Liver (tissue), 3 donors: Measurements from ENCODE around the gene GPR32.

Source experiments
- ATF3 ChIP-seq: IDR thresholded peaks from 2 replicates; pipeline ENCODE4 v1.6.1; 2016; ENCODE audit warnings: antibody characterized with exemption
- CTCF ChIP-seq: fragments of 150-350 bp; IDR thresholded peaks from 2 replicates; pipeline ENCODE4 v1.5.1; 2017; ENCODE audit warnings: improper control_type of control experiment, low read depth, low read length; ENCODE audit not compliant: missing input control
- FOXA1 ChIP-seq: IDR thresholded peaks from 2 replicates; pipeline ENCODE4 v1.6.1; 2016; ENCODE audit warnings: antibody characterized with exemption
- GABPA ChIP-seq, 2 donors: IDR thresholded peaks in 1 of 2; conservative IDR thresholded peaks in 1 of 2; 2 replicates each; pipeline ENCODE4 v1.6.1; 2016; ENCODE audit warnings: antibody characterized with exemption in 2 of 2, mild to moderate bottlenecking in 1 of 2, moderate library complexity in 1 of 2
- JUND ChIP-seq, 2 donors: IDR thresholded peaks; 2 replicates each; pipeline ENCODE4 v1.6.1; 2016; ENCODE audit warnings: antibody characterized with exemption in 2 of 2
- MAX ChIP-seq: IDR thresholded peaks from 2 replicates; pipeline ENCODE4 v1.6.1; 2016; ENCODE audit warnings: antibody characterized with exemption
- RAD21 ChIP-seq, 2 donors: IDR thresholded peaks; 2 replicates each; pipeline ENCODE4 v1.6.1; 2016; ENCODE audit warnings: antibody characterized with exemption in 2 of 2, mild to moderate bottlenecking in 2 of 2
- REST ChIP-seq: IDR thresholded peaks from 2 replicates; pipeline ENCODE4 v1.6.1; 2016; ENCODE audit warnings: antibody characterized with exemption, mild to moderate bottlenecking
- SP1 ChIP-seq: IDR thresholded peaks from 2 replicates; pipeline ENCODE4 v1.6.1; 2018; ENCODE audit warnings: antibody characterized with exemption, mild to moderate bottlenecking
- TAF1 ChIP-seq: conservative IDR thresholded peaks from 2 replicates; pipeline ENCODE4 v1.6.1; 2016; ENCODE audit warnings: antibody characterized with exemption, mild to moderate bottlenecking
- YY1 ChIP-seq: IDR thresholded peaks from 2 replicates; pipeline ENCODE4 v1.6.1; 2016; ENCODE audit warnings: antibody characterized with exemption, mild to moderate bottlenecking
- ZBTB33 ChIP-seq: IDR thresholded peaks from 2 replicates; pipeline ENCODE4 v1.6.1; 2016; ENCODE audit warnings: antibody characterized with exemption
- donor health status: healthy.
- donor health status: healthy.

GRCh38 chr19:50794876-50795663, 24.8 kb downstream of the GPR32 start:
- no peak for TF ChIP-seq CTCF
- no peak for TF ChIP-seq MAX
- TF ChIP-seq RAD21 (IDR thresholded peaks at IDR 0.05) = no peak
- no peak for TF ChIP-seq REST
- no peak for TF ChIP-seq ZBTB33
- TF ChIP-seq JUND (IDR thresholded peaks at IDR 0.05) = no peak
- no peak for TF ChIP-seq ATF3
- TF ChIP-seq FOXA1 = no peak
- no peak for TF ChIP-seq YY1
- no peak for TF ChIP-seq TAF1
- no peak for TF ChIP-seq GABPA (IDR thresholded peaks at IDR 0.05 in 1 of 2, conservative IDR thresholded peaks at IDR 0.05 in 1 of 2)
- no peak for TF ChIP-seq SP1
